ENCODE results near the gene KIF3A.

- TF ChIP-seq POLR2AphosphoS5 (IDR thresholded peaks at IDR 0.05; ENCODE audit: low read depth, low read length) (no peak), POLR2A (IDR thresholded peaks at IDR 0.05; ENCODE audit: low read depth, low read length) (no peak)
Observed at GRCh38 chr5:132761321-132762240, 24.2 kb upstream of the KIF3A start.
